ENCODE data around the gene WNT8B.
A peak's percentile ranks its signal among the peaks of the same experiment; 100 is the strongest.

Gene WNT8B

DNA sequence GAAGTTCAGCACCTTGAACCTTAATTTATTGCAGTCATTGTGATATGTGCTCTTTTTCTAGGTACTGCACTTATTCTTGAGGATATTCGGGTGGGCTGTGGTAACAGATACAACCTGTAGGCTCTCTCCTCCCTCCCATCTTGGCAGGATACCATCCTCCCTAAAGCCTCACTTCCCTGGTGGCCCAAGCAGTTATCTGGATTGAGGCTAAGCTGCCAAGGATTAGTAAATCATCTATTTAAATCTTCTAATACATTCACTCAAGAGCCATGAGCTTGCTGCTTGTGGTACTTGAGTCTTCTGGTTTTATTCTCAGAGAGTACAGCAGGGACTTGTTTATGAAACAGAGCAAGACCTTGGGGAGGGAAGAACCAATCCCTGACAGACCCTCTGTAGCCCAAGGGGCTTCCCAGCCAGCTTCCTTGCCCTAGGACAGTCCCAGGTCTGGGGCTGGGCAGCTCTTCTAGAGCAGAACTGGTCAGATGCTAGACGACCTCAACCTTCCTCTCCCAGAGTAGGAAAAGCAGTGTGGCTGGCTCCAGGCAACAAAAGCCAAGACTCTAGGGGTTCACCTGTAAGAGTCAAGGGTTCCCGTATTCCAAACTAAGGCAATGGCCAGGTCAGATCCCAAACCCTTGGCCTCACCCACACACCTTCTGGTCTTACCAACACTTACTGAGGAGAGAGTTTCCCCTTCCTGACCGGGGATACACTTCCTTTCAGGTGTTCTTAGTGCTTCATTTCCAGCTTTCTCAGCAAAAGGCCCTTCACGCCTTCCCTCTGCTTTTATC is 21.3 kb downstream of the WNT8B start:
- no peak for DNase-seq

GRCh38 chr10:100485366-100485765 is 22.6 kb downstream of the WNT8B start:
- no peak for DNase-seq

- no peak for DNase-seq
These were observed 23.1 kb downstream of the WNT8B start for GRCh38 chr10:100485801-100486495.

DNA sequence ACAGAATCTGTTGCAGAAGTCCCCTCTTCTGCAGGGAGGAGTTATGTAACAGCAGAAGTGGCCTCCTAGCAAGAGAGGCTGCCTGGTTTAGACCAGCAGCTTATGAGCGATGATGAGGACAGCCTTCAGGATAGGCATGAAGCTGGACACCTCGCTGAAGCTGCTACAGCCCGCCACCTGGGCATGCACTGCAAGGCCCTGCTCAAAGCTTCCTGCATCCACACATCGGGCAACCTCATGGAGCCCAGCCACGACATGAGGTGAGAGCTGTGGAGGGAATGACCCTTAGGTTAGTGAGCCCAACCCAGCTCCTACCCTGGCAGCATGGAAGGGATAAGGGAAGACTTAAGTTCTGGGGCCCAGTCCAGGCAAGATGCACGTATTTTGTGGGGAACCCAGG is 24.7 kb downstream of the WNT8B start:
- no peak for DNase-seq

GRCh38 chr10:100489396-100489795 is 26.6 kb downstream of the WNT8B start:
- no peak for DNase-seq

GRCh38 chr10:100490531-100490930 is 27.7 kb downstream of the WNT8B start:
- DNase-seq, result no peak

DNA sequence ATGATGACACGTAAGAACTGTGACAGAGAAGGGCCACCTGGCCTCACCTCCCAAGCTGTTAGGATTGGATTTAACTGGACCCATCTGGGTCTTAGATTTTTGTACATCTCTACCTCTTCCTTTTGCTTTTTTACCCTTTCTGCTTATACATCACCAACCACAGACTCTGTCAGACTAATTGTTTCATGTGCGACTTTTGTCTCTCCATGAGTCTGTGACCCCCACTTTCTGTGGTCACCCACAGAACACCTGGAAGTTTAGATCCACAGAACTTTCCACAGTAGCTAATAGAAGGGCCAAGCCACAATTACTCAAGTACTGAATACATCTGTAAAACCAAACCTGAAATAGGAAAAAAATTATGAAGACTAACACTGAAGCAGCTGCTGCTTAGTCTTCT is 33.8 kb downstream of the WNT8B start:
- DNase-seq, result no peak

GRCh38 chr10:100498059-100498458 is 35.2 kb downstream of the WNT8B start:
- DNase-seq, result no peak

DNA sequence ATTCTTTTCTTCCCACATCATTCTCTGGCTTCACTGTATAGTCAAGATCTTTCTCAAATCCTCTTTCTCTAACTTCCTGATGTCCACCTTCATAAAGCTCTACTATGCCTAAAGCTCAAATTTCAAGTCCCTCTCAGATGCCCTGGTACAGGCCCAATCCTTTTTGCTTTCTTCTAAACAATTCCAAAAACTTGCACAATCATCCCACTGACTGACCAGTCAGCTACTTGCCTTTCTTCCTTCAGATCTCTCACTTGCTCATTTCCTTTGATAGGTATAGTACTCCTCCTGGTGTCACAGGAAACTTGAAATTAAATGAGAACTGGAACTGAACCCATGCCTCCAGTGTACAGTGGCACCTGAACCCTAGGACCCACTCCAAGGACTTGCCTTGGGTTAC is 38.6 kb downstream of the WNT8B start:
- no peak for DNase-seq

DNA sequence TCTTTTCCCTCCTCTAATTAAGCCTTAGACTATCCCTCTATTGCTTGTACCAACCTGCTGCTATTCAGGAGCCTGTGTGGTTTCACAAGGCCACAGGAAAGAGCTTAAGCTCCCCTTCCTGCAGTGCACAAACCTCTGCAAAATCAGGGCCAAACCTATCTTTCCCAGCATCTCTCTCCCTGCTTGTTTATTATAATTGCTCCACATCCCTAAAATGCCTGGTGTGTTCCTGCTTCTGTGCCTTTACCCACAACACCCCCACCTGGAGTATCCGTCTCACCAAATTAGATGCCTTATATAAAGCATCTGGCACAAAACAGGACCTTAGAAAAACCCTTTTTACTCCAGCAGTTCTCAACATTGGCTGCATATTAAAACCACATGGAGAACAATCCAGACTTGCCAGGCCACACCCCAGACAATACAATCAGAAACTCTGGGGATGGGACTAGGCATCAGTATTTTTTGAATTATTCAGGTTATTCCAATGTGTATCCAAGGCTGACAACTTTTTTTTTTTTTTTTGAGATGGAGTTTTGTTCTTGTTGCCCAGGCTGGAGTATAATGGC is 40.2 kb downstream of the WNT8B start:
- DNase-seq, result no peak

GRCh38 chr10:100504096-100504495 is 41.3 kb downstream of the WNT8B start:
- no peak for DNase-seq

GRCh38 chr10:100505164-100505563 is 42.4 kb downstream of the WNT8B start:
- no peak for DNase-seq

DNA sequence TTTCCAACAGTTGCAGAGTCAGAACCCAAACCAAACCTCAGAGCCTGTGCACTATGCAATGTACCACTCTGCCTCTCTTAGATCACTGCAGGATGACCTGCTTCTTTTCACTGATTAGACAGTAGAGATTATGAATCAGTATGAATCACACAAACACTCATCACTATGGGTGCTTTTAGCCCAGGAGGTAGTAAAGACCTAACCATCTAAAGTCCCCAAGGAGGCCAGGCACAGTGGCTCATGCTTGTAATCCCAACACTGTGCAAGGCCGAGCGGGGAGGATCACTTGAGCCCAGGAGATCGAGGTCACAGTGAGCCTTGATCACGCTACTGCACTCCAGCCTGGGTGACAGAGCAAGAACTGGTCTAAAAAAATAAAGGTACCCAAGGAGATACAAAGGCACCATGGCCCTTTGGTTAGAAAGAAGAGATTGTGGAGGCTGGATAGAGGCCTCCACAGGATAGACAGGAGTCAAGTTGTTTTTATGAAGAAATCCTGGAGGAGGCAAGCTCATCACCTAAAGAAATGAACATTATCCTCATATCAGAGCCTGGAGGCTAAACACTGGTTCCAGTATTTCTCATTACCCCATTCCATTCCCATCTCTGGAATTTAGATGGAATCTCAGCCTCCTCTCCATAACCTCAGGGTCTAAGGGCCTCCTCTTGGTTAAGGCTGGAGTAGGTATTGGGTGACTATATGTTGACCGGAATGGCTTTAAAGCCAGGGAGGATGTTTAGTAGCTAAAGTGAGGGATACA is 44.0 kb downstream of the WNT8B start:
- DNase-seq, result no peak

GRCh38 chr10:100507357-100507732 is 44.5 kb downstream of the WNT8B start:
- no peak for DNase-seq

DNA sequence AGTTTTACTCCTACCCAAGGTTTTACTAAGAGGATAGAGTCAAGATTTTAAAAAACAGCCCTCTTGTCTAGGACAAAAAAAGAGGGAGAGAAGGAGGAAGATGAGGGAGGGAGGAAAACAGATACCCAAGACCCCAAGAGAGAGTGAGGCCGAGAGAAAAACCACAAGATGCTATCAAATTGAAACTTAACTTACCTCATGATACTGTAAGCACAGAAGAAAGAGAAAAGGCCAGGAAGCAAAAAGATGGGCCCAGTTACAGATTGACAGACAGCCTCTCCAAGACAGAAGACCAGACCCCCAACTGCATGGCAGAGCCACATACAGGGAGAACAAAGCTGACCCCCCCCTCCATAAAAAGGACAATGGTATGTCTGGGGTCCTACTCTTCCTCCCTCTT is 45.5 kb downstream of the WNT8B start:
- DNase-seq, result no peak

- DNase-seq, result peak; percentile 45
These were observed 45.9 kb downstream of the WNT8B start for GRCh38 chr10:100508691-100509150.

- DNase-seq, result no peak
These were observed 46.5 kb downstream of the WNT8B start for GRCh38 chr10:100509241-100509840.

DNA sequence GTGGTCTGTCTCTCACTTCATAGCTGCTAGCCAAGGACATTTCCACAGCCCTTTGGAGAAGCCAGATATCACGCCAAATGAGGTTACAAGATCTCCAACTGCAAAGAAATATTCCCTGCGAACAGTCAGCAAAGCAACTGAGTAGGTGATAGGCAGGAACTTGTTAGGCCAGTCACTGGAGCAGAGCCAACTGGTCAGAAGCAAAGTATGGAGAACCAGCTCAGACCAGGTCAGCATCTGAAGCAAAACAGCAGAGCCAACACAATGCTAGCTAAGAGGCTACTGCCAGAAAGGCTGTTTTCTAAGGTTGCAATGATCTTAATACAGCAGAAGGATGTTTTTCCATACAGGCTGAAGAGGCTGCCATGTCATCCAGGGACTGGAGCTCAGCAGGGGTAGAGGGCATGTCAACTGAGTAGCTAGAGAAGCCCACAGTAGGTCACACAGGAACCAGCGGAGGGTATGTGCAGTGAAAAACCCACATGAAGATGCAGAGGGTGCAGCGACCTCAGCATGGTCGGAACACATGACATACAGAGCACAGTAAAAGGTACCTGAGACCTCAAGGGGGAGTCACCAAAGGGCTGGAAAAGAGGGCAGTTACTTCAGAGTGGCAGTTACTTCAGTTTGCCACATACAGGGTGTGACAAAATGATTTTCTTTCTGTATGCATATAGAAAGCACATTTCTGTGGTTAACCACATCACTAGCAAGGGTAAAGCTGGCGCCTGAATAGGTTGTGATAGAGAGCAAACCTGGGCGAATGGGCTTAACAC is 47.9 kb downstream of the WNT8B start:
- DNase-seq, result no peak

DNA sequence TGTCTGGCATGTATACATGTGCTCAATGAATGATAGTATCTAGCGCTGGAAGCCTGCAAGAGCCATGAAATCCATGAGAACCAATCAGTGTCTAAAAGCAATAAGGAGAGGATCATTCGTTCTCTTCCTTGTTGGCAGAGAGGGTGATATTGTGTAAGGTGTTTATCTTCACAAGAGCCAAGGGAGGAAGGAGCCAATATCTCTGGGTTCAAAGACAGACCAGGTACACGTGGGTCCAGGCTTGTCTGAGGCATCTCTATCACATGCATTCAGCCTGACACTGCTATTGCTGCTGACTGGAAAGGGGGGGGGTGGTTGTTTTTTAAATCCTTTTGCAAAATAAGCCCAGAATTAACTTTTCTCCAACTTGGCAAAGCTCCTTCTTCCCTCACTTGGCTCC is 52.8 kb downstream of the WNT8B start:
- no peak for DNase-seq

DNA sequence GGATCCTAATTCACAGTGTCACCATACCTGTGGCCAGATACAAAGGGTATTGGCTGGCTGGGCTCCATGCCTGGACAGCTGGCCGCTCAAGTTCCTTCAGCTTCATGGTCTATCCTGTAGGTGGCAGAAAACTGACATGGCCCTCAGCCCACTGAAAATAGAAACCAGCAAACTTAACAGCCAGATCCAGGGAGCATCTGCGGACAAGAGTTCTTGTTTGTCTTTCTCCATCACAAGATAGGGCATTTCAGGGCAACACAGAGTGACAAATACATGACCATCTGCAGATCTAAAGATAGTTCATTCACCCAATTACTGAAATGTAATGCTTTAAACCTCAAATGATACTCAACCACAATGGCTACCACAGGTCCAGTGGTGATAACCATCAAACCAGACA is 54.0 kb downstream of the WNT8B start:
- peak; percentile 46 for DNase-seq

GRCh38 chr10:100518761-100519241 is 56.0 kb downstream of the WNT8B start:
- peak; percentile 38 for DNase-seq
